Mucosa of descending colon (tissue), 3 donors: ENCODE data around the gene HPSE2. TPM values are rescaled to one million over a fixed set of nuclear protein-coding genes. Genes with fewer than 3 reads are reported as not detected.

Experiments used
- ATAC-seq: fragments of 200-7000 bp; cut with Tn5 transposase; one replicate; pipeline ENCODE4 v1.9.1; 2020; ENCODE audit warnings: mild to moderate bottlenecking, moderate library complexity
- DNase-seq, 3 donors: peaks; one replicate each; pipeline ENCODE4 v3.0.0-alpha.2; 2020
- H3K36me3 ChIP-seq: fragments of 200-600 bp; one replicate; pipeline ENCODE4 v1.8.0; 2021; ENCODE audit warnings: low read depth, mild to moderate bottlenecking
- H3K4me1 ChIP-seq: fragments of 200-600 bp; one replicate; pipeline ENCODE4 v1.8.0; 2021; ENCODE audit warnings: low read depth, mild to moderate bottlenecking
- H3K4me3 ChIP-seq: fragments of 200-600 bp; one replicate; pipeline ENCODE4 v1.8.0; 2021; ENCODE audit warnings: mild to moderate bottlenecking
- H3K9me3 ChIP-seq: fragments of 200-600 bp; one replicate; pipeline ENCODE4 v1.8.0; 2021; ENCODE audit warnings: mild to moderate bottlenecking
- intact Hi-C, 2 donors: fragments of 100-400 bp; cut with DNase I in 1 of 2; cut with micrococcal nuclease in 1 of 2; formaldehyde crosslinking; loops; one replicate each; pipeline versions ENCODE4 v1.11.0 to v1.11.1; 2022; cut with DNase I, micrococcal nuclease
- total RNA-seq, 3 donors: library from RNA; stranded (reverse); fragmentation: NEBNext Ultra II Directional in 2 of 3; extraction: Animal tissue kit (Norgen Biotek cat#: 25700) in 2 of 3; gene quantifications; one replicate each; pipeline versions ENCODE4 v1.2.1 to v1.2.4, GENCODE V29; 2021 to 2023
- TF ChIP-seq, protein P1 (sequence below): fragments of 200-600 bp; IDR thresholded peaks from one replicate; pipeline ENCODE4 v1.8.0; 2022; ENCODE audit warnings: antibody characterized with exemption, mild to moderate bottlenecking
- donor health status: DM: no; HTN: no; CAD: no; lungs with moderate emphysema.
- donor health status: DM: no; HTN: no; CAD: no.
- donor health status: DM: no; HTN: yes; CAD: no.

The HPSE2 gene
- total RNA-seq, 3 donors from 2014 or later, result 1.3 to 3.7 (median 2.4) TPM

DNA sequence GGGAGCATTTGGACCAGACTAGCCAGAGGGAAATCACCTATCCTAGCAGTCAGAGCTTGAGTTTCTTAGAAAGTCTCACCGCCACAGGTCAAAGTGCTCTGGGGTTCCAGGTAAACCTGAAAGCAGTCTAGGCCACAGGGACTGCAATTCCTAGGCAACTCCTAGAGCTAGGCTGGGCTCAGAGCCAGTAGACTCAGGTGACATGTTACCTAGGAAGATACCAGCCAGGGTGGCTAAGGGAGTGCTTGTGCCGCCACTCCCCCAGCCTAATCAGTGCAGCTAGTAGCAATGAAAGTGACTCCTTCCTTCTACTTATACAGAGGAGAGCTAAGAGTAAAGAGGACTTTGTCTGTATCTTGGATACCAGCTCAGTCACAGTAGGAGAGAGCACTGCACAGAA, 440.2 kb downstream of the HPSE2 start:
- peak; percentile 51 for ATAC-seq
- intact Hi-C loops, result no loop called here
- no peaks in the 10 kb centered on the region for H3K9me3 ChIP-seq

DNA sequence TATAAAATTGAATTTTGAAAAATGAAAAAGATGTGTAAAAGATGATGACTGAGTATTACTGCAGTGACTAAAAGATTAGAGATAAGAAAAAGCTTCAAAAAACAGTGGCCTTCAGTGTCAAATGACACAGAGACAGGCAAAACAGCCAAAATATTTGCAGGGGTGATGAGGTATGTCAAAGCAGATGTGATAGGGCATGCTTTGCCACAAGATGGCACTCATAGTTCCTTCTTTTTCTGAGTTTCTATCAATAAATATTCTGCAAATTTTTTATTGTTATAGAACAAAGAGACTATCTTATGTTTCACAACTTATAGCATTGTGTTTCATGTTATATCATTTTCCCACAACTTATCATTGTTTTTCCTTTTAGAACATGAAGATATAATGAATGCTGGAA, 444.8 kb downstream of the HPSE2 start:
- Histone ChIP-seq H3K36me3 (no peaks in the 10 kb centered on the region), H3K4me1 (no peaks in the 10 kb centered on the region), H3K4me3 (no peak overlapping the region), H3K9me3 (no peaks in the 10 kb centered on the region)
- DNase-seq, result peak in 1 of 3 donors; percentile 18
- no peak for ATAC-seq
- intact Hi-C loops, result no loop called here
- TF ChIP-seq, protein P1, sequence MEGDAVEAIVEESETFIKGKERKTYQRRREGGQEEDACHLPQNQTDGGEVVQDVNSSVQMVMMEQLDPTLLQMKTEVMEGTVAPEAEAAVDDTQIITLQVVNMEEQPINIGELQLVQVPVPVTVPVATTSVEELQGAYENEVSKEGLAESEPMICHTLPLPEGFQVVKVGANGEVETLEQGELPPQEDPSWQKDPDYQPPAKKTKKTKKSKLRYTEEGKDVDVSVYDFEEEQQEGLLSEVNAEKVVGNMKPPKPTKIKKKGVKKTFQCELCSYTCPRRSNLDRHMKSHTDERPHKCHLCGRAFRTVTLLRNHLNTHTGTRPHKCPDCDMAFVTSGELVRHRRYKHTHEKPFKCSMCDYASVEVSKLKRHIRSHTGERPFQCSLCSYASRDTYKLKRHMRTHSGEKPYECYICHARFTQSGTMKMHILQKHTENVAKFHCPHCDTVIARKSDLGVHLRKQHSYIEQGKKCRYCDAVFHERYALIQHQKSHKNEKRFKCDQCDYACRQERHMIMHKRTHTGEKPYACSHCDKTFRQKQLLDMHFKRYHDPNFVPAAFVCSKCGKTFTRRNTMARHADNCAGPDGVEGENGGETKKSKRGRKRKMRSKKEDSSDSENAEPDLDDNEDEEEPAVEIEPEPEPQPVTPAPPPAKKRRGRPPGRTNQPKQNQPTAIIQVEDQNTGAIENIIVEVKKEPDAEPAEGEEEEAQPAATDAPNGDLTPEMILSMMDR, result no peak

More for the DNA sequence above, 440.2 kb downstream of the HPSE2 start:
- Histone ChIP-seq H3K36me3 (no peaks in the 10 kb centered on the region), H3K4me3 (no peak overlapping the region), H3K4me1 (no peaks in the 10 kb centered on the region)
- DNase-seq, result peak in 2 of 3 donors; percentile 40 to 72
- TF ChIP-seq, protein P1, result no peak

DNA sequence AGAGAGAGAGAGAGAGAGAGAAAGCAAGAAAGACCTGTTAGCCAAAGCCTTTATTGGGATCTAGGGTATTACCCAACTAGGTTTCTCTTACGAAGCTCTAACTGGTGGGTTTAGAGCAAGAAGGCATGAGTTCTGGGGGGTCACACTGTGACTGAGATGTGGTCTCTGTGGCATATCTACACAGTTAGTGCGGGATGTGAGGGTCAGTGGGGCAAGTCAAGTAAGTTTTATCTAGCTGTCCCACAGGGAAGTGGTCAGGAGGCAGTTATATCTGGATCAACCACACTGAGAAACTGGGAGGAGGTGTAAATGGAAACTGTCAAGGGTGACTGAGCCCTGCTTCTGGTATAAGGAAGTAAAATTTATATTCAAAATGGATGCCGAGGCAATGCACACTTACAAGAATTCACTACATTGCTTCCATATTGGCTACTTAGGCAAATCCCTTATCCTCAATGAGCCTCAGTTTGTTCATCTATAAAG, 457.3 kb downstream of the HPSE2 start:
- no peak for ATAC-seq
- Histone ChIP-seq H3K36me3 (no peaks in the 10 kb centered on the region), H3K9me3 (no peaks in the 10 kb centered on the region), H3K4me3 (no peak overlapping the region), H3K4me1 (no peaks in the 10 kb centered on the region)
- TF ChIP-seq, protein P1, result no peak
- no peak for DNase-seq
- intact Hi-C loops, result no loop called here

DNA sequence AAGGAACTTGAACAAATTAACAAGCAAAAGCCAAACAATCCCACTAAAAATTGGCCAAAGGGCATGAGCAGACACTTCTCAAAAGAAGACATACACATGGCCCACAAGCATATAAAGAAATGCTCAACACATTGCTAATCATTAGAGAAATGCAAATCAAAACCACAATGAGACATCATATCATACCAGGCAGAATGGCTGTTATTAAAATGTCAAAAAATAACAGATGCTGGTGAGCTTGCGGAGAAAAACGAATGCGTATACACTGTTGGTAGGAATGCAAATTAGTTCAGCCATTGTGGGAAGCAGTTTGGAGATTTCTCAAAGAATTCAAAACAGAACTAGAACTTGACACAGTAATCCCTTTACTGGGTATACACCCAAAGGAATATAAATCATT, 477.2 kb downstream of the HPSE2 start:
- H3K36me3 ChIP-seq, result no peaks in the 10 kb centered on the region
- no peak for DNase-seq
- ATAC-seq, result no peak
- H3K4me1 ChIP-seq, result no peaks in the 10 kb centered on the region
- H3K9me3 ChIP-seq, result no peaks in the 10 kb centered on the region
- H3K4me3 ChIP-seq, result no peak overlapping the region
- TF ChIP-seq, protein P1, result no peak
- intact Hi-C loops, result no loop called here

DNA sequence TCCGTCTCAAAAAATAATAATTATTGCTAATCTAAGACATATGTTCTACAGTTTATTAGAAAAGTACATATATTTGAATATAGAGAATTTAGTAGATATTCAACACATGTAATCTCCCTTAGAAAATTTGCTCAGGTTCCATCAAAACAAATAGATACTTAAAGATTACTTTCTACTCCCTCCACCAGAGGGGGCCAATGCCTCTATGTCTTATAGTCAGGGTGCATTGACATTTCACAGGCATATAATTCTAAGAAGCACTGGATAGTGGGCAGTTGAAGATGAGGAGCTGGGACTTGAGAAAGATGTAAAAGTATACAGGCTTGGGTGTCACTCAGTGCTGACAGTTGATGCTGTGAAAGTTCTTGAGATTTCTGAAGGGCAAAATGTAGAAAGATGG, 487.4 kb downstream of the HPSE2 start:
- no peak for ATAC-seq
- TF ChIP-seq, protein P1, result no peak
- Histone ChIP-seq H3K9me3 (no peaks in the 10 kb centered on the region), H3K4me3 (no peak overlapping the region), H3K4me1 (no peaks in the 10 kb centered on the region), H3K36me3 (no peaks in the 10 kb centered on the region)
- intact Hi-C loops, result no loop called here
- DNase-seq, result peak in 1 of 3 donors; percentile 24

DNA sequence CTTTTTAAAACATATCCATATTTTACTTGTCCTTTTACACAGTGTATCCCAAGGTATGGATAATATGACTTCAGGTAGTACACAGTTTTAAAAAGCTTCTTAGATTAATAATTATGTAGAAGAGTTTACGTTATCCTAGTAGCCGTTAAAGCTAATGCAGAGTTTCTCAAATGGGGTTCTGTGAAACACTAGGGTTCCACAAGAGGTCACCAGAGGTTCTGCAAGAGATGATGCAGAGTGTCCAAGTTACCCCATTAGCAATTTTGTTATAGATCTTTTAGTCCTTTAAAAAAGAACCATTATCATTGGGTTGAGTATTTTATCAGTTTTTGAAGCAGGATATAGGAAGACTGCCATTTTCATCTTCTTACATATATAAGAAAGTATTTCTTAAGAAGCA, 490.0 kb downstream of the HPSE2 start:
- H3K4me1 ChIP-seq, result no peaks in the 10 kb centered on the region
- TF ChIP-seq, protein P1, result no peak
- H3K4me3 ChIP-seq, result no peak overlapping the region
- ATAC-seq (no peak), DNase-seq (no peak)
- intact Hi-C loops, result no loop called here
- no peaks in the 10 kb centered on the region for H3K36me3 ChIP-seq
- no peaks in the 10 kb centered on the region for H3K9me3 ChIP-seq
